Muscle layer of colon (tissue), 2 donors: ENCODE data around the gene DNAH9.
"Not testable (repeated sequence)": the region's sequence is repeated elsewhere in the genome, so short reads cannot be mapped to it uniquely, and the experiment has no call there.

Experiments used
- H3K27ac ChIP-seq: one replicate; pipeline ENCODE4 v1.7.0; 2013; ENCODE audit warnings: low read depth, mild to moderate bottlenecking, low read length, moderate library complexity
- H3K27me3 ChIP-seq, 2 donors: one replicate each; pipeline ENCODE4 v1.7.0; 2013; ENCODE audit warnings: low read length in 2 of 2, mild to moderate bottlenecking in 2 of 2; ENCODE audit not compliant: insufficient read depth in 2 of 2, control insufficient read depth in 1 of 2
- H3K36me3 ChIP-seq: one replicate; pipeline ENCODE4 v1.7.0; 2013; ENCODE audit warnings: mild to moderate bottlenecking, low read length; ENCODE audit not compliant: insufficient read depth
- H3K4me1 ChIP-seq: one replicate; pipeline ENCODE4 v1.7.0; 2013; ENCODE audit warnings: mild to moderate bottlenecking, low read length; ENCODE audit not compliant: insufficient read depth
- H3K4me3 ChIP-seq, 2 donors: one replicate each; pipeline ENCODE4 v1.7.0; 2013; ENCODE audit warnings: low read length in 2 of 2, low read depth in 1 of 2, mild to moderate bottlenecking in 1 of 2, moderate library complexity in 1 of 2
- H3K9ac ChIP-seq: one replicate; pipeline ENCODE4 v1.7.0; 2013; ENCODE audit warnings: low read length
- H3K9me3 ChIP-seq: one replicate; pipeline ENCODE4 v1.7.0; 2013; ENCODE audit warnings: mild to moderate bottlenecking, low read length
- donor health status: abdominal sarcoma.
- donor health status: Adenocarcinoma of cecum.

DNAH9 gene

GRCh38 chr17:11950771-11951519 lies 352.7 kb downstream of the DNAH9 start:
- no peak overlapping the region for H3K9ac ChIP-seq
- H3K27ac ChIP-seq = no peak overlapping the region

GRCh38 chr17:11952610-11953009 lies 354.3 kb downstream of the DNAH9 start:
- no peak overlapping the region for H3K27ac ChIP-seq
- H3K9me3 ChIP-seq = peaks cover 5% of the 10 kb centered on the region
- H3K4me3 ChIP-seq = no peak overlapping the region
- H3K9ac ChIP-seq = no peak overlapping the region
- H3K4me1 ChIP-seq = no peaks in the 10 kb centered on the region
- H3K27me3 ChIP-seq = no peaks in the 10 kb centered on the region
- no peaks in the 10 kb centered on the region for H3K36me3 ChIP-seq

More at GRCh38 chr17:11950771-11951519, 352.7 kb downstream of the DNAH9 start:
- no peaks in the 10 kb centered on the region for H3K36me3 ChIP-seq
- H3K4me1 ChIP-seq = no peaks in the 10 kb centered on the region
- no peak overlapping the region for H3K4me3 ChIP-seq
- H3K27me3 ChIP-seq = no peaks in the 10 kb centered on the region
- peaks cover 5% of the 10 kb centered on the region for H3K9me3 ChIP-seq

GRCh38 chr17:11953924-11954323 lies 355.7 kb downstream of the DNAH9 start:
- peaks cover 5% of the 10 kb centered on the region for H3K9me3 ChIP-seq
- H3K4me3 ChIP-seq = no peak overlapping the region
- H3K27ac ChIP-seq = no peak overlapping the region
- H3K36me3 ChIP-seq = no peaks in the 10 kb centered on the region
- H3K9ac ChIP-seq = no peak overlapping the region
- no peaks in the 10 kb centered on the region for H3K27me3 ChIP-seq
- no peaks in the 10 kb centered on the region for H3K4me1 ChIP-seq

- Histone ChIP-seq H3K27ac (no peak overlapping the region), H3K27me3 (no peaks in the 10 kb centered on the region), H3K4me3 (no peak overlapping the region), H3K9ac (no peak overlapping the region), H3K36me3 (no peaks in the 10 kb centered on the region), H3K4me1 (no peaks in the 10 kb centered on the region), H3K9me3 (peaks cover 5% of the 10 kb centered on the region)
These were observed 356.7 kb downstream of the DNAH9 start for GRCh38 chr17:11954936-11955335.

- no peaks in the 10 kb centered on the region for H3K4me1 ChIP-seq
- no peak overlapping the region for H3K4me3 ChIP-seq
- H3K27me3 ChIP-seq = no peaks in the 10 kb centered on the region
- no peaks in the 10 kb centered on the region for H3K9me3 ChIP-seq
- H3K36me3 ChIP-seq = no peaks in the 10 kb centered on the region
- no peak overlapping the region for H3K27ac ChIP-seq
- H3K9ac ChIP-seq = no peak overlapping the region
These were observed 371.3 kb downstream of the DNAH9 start for GRCh38 chr17:11969565-11969964.

GRCh38 chr17:11972741-11973140 lies 374.5 kb downstream of the DNAH9 start:
- not testable (repeated sequence) for H3K4me3 ChIP-seq, H3K27me3 ChIP-seq, H3K9ac ChIP-seq, H3K27ac ChIP-seq, H3K36me3 ChIP-seq, H3K9me3 ChIP-seq, H3K4me1 ChIP-seq

- Histone ChIP-seq H3K9ac (no peak overlapping the region), H3K36me3 (peaks cover 40% of the 10 kb centered on the region), H3K9me3 (no peaks in the 10 kb centered on the region), H3K27ac (no peak overlapping the region), H3K4me1 (no peaks in the 10 kb centered on the region), H3K4me3 (no peak overlapping the region), H3K27me3 (no peaks in the 10 kb centered on the region)
These were observed 381.5 kb downstream of the DNAH9 start for GRCh38 chr17:11979795-11980194.

- Histone ChIP-seq H3K36me3 (peaks cover 40% of the 10 kb centered on the region), H3K27me3 (no peaks in the 10 kb centered on the region), H3K4me3 (no peak overlapping the region), H3K27ac (no peak overlapping the region), H3K9me3 (no peaks in the 10 kb centered on the region), H3K4me1 (no peaks in the 10 kb centered on the region), H3K9ac (no peak overlapping the region)
These were observed 382.5 kb downstream of the DNAH9 start for GRCh38 chr17:11980813-11981212.

- Histone ChIP-seq H3K36me3 (peaks cover 40% of the 10 kb centered on the region), H3K9me3 (no peaks in the 10 kb centered on the region), H3K9ac (no peak overlapping the region), H3K27me3 (no peaks in the 10 kb centered on the region), H3K27ac (no peak overlapping the region), H3K4me1 (no peaks in the 10 kb centered on the region), H3K4me3 (no peak overlapping the region)
These were observed 383.6 kb downstream of the DNAH9 start for GRCh38 chr17:11981862-11982261.

- no peak overlapping the region for H3K27ac ChIP-seq
- no peaks in the 10 kb centered on the region for H3K27me3 ChIP-seq
- H3K4me1 ChIP-seq = no peaks in the 10 kb centered on the region
- H3K4me3 ChIP-seq = no peak overlapping the region
- peaks cover 37% of the 10 kb centered on the region for H3K36me3 ChIP-seq
- H3K9me3 ChIP-seq = no peaks in the 10 kb centered on the region
- H3K9ac ChIP-seq = no peak overlapping the region
These were observed 388.1 kb downstream of the DNAH9 start for GRCh38 chr17:11986179-11986941.

GRCh38 chr17:11986942-11987329 lies 388.7 kb downstream of the DNAH9 start:
- Histone ChIP-seq H3K4me1 (no peaks in the 10 kb centered on the region), H3K36me3 (peaks cover 39% of the 10 kb centered on the region), H3K27ac (no peak overlapping the region), H3K4me3 (no peak overlapping the region), H3K9ac (no peak overlapping the region), H3K27me3 (no peaks in the 10 kb centered on the region), H3K9me3 (no peaks in the 10 kb centered on the region)
